ENCODE measurements around the gene PFKM. TPM values are rescaled to one million over a fixed set of nuclear protein-coding genes. Genes with fewer than 3 reads are reported as not detected.

The PFKM gene
- total and polyA plus RNA-seq, 9 of the 15 experiments (the other 6 are each of a cell fraction or from before 2014, with no cell fraction given) = 16.5 to 39.9 (median 31.7) TPM

- H3K36me3 ChIP-seq (ENCODE audit: control insufficient read depth, insufficient read depth, low read length) = peaks cover 84% of the 10 kb centered on the region
- 86% methylated on average over 1 of the region's 1 CpG for WGBS (ENCODE audit: insufficient coverage, low coverage, missing lambda C conversion rate)
- ChIA-PET POLR2A (interaction anchor here (0.6 to 1.8 kb wide), 3 partner anchors 18 to 73 kb away, joined by 4 to 6 read pairs (median 4); partner anchors contain the start of genes ASB8 and SENP1), CTCF (ENCODE audit: low intra/inter-chr PET ratio) (interaction anchor here (0.6 to 3.7 kb wide), 4 partner anchors 12 to 102 kb away, joined by 4 to 42 read pairs (median 5); partner anchors contain the start of gene ASB8)
- no peak overlapping the region for H3K4me2 ChIP-seq (ENCODE audit: insufficient read depth, low read length)
- no peak overlapping the region for H3K9ac ChIP-seq (ENCODE audit: insufficient read depth in 1 of 2, low read depth in 2 of 2, low read length in 2 of 2)
- no peaks in the 10 kb centered on the region for H3K79me2 ChIP-seq (ENCODE audit: control insufficient read depth, insufficient read depth, low read length)
- no peak overlapping the region for H3K4me3 ChIP-seq
- no peaks in the 10 kb centered on the region for H3K27me3 ChIP-seq (ENCODE audit: control insufficient read depth in 2 of 2, insufficient read depth in 2 of 2, low read length in 2 of 2)
- FAIRE-seq = no peak
- no TSS peak for BruUV-seq (replicated peaks)
- peak in 1 of 4 experiments; percentile 9 for DNase-seq (ENCODE audit: extremely low read depth in 1 of 4, low spot score in 3 of 4)
- H3K9me3 ChIP-seq (replicated peaks; ENCODE audit: control insufficient read depth, insufficient read depth, low read depth, low read length) = no peaks in the 10 kb centered on the region
- H3K9me1 ChIP-seq (ENCODE audit: control insufficient read depth, insufficient read depth, low read length) = no peaks in the 10 kb centered on the region
- intact Hi-C loops (cut with micrococcal nuclease) (loop anchor here (1.0 kb wide), 2 partner anchors 81 to 105 kb away; no protein-coding TSS in a partner anchor), in situ Hi-C loops (cut with MboI) (no loop called here)
- H3K27ac ChIP-seq (ENCODE audit: extremely low read depth, low read depth, low read length) = no peak overlapping the region
- ATAC-seq = no peak; the same call in 2 of the 3 replicates
- TF ChIP-seq TCF7L2 (IDR thresholded peaks at IDR 0.05; ENCODE audit: low read depth, low read length) = no peak
- TF ChIP-seq, protein P1, sequence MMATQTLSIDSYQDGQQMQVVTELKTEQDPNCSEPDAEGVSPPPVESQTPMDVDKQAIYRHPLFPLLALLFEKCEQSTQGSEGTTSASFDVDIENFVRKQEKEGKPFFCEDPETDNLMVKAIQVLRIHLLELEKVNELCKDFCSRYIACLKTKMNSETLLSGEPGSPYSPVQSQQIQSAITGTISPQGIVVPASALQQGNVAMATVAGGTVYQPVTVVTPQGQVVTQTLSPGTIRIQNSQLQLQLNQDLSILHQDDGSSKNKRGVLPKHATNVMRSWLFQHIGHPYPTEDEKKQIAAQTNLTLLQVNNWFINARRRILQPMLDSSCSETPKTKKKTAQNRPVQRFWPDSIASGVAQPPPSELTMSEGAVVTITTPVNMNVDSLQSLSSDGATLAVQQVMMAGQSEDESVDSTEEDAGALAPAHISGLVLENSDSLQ (IDR thresholded peaks at IDR 0.05) = peak; percentile 39; the same call in 1 of the 2 replicates
- no peak for TF ChIP-seq CCNT2 (IDR thresholded peaks at IDR 0.05; ENCODE audit: borderline replicate concordance, extremely low read depth, insufficient read length, low read depth, low read length)
- no peak for TF ChIP-seq SMARCA5 (IDR thresholded peaks at IDR 0.05)
- no peak for TF ChIP-seq PTRF (tag; IDR thresholded peaks at IDR 0.05)
- TF ChIP-seq RAD21 (CRISPR knock-in tag; conservative IDR thresholded peaks at IDR 0.05 in 1 of 2, IDR thresholded peaks at IDR 0.05 in 1 of 2) = peak in 1 of 2 experiments; percentile 52; a peak in 3 of 4 replicates
- TF ChIP-seq TSC22D4 (tag; IDR thresholded peaks at IDR 0.05) = no peak
- peak; percentile 49; the same call in 1 of the 2 replicates for TF ChIP-seq ZNF384 (IDR thresholded peaks at IDR 0.05; ENCODE audit: low read depth, low read length)
- TF ChIP-seq, protein P2, sequence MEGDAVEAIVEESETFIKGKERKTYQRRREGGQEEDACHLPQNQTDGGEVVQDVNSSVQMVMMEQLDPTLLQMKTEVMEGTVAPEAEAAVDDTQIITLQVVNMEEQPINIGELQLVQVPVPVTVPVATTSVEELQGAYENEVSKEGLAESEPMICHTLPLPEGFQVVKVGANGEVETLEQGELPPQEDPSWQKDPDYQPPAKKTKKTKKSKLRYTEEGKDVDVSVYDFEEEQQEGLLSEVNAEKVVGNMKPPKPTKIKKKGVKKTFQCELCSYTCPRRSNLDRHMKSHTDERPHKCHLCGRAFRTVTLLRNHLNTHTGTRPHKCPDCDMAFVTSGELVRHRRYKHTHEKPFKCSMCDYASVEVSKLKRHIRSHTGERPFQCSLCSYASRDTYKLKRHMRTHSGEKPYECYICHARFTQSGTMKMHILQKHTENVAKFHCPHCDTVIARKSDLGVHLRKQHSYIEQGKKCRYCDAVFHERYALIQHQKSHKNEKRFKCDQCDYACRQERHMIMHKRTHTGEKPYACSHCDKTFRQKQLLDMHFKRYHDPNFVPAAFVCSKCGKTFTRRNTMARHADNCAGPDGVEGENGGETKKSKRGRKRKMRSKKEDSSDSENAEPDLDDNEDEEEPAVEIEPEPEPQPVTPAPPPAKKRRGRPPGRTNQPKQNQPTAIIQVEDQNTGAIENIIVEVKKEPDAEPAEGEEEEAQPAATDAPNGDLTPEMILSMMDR (IDR thresholded peaks at IDR 0.05 in 2 of 3, conservative IDR thresholded peaks at IDR 0.05 in 1 of 3; ENCODE audit: insufficient read depth in 2 of 3, low read depth in 1 of 3, low read length in 3 of 3) = peak in 1 of 3 experiments; percentile 45; a peak in 3 of 6 replicates
- TF ChIP-seq REST (IDR thresholded peaks at IDR 0.05; ENCODE audit: borderline replicate concordance) = peak; percentile 48; the same call in 1 of the 2 replicates
- no peak for TF ChIP-seq REST (CRISPR knock-in tag; IDR thresholded peaks at IDR 0.05; ENCODE audit: low read depth)
- H3K4me1 ChIP-seq (replicated peaks in 1 of 2; ENCODE audit: control insufficient read depth in 2 of 2, insufficient read depth in 2 of 2, low read length in 2 of 2) = no peaks in the 10 kb centered on the region
- H2AFZ ChIP-seq (ENCODE audit: low read depth, low read length) = no peak overlapping the region
- no peaks in the 10 kb centered on the region for H4K20me1 ChIP-seq (replicated peaks; ENCODE audit: control insufficient read depth, insufficient read depth, low read length)
Measured at GRCh38 chr12:48084066-48084465, 35.1 kb upstream of the PFKM start.
